ENCODE data around the gene PITPNM3.

PITPNM3 gene

GRCh38 chr17:6479622-6480302 lies 76.6 kb downstream of the PITPNM3 start:
- DNase-seq (ENCODE audit: low read depth, low spot score) = no peak

- DNase-seq (ENCODE audit: low read depth, low spot score) = no peak
These were observed 77.9 kb downstream of the PITPNM3 start for GRCh38 chr17:6478486-6478885.

DNA sequence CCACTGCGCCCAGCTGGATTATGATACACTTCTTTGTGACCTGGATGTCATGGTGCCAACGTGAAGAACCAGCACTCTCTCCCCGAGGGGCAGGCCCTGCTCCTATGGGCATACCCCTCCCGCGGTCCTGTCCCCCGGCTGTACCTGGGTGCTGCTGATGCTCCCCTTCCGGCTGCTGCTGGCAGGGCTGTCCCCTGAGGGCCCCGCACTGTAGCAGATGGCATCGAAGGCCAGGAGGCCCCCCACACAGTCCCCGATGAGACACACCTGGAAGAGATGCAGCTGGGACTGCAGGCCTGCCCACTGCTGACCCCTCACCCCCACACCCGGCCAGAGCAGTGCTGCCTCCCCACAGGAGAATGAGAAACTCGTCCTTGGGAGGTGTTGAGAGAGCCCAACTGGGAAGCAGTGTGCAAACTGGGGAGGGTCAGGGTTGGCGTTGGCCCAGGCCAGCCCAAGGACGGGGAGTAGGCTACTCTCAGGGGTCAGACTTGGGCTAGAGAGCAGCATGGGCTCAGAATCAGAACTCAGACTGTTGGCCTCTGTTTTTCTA lies 78.4 kb downstream of the PITPNM3 start:
- no peak for DNase-seq (ENCODE audit: low read depth, low spot score)

- no peak for DNase-seq (ENCODE audit: low read depth, low spot score)
These were observed 79.6 kb downstream of the PITPNM3 start for GRCh38 chr17:6476810-6477179.

- DNase-seq (ENCODE audit: low read depth, low spot score) = no peak
These were observed 80.1 kb downstream of the PITPNM3 start for GRCh38 chr17:6476076-6476809.

DNA sequence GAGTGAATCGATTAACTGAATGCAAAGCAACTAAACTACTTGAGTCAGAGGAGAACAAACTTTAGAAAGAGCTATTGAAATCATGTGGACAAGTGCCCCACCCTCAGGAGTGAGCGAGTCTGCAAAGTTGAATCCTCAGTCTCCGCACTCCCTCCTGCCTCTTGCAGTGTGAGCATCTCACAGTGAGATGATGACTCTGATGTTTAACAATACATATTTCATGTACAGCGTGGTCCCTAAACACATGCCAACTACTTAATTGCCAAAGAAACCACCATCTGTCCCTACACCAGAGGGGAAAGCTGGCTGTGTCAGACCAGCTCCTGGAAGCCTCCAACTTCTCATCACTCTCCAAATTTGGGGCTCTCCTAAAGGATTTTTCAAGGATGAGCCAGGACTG lies 80.9 kb downstream of the PITPNM3 start:
- DNase-seq (ENCODE audit: low read depth, low spot score) = no peak

DNA sequence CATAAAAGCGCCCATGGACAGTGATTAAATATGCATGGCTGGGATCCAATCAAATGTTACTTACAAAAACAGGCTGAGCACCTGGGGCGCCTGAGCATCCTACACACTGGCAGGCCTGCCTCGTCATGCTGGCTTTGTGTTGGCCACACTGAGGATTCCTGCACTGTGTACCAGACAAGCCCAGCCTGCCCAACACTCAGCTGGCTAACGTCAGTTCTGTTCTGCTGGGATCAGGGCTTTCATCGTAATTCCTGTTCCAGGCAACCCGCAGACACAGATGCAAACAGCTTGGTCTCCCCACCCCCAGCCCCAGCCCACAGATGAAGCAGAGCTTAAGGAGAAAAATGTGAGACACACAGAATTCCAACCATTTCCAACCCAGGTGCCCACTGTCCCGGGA lies 81.4 kb downstream of the PITPNM3 start:
- no peak for DNase-seq (ENCODE audit: low read depth, low spot score)

- DNase-seq (ENCODE audit: low read depth, low spot score) = no peak
These were observed 82.0 kb downstream of the PITPNM3 start for GRCh38 chr17:6474376-6474775.

DNA sequence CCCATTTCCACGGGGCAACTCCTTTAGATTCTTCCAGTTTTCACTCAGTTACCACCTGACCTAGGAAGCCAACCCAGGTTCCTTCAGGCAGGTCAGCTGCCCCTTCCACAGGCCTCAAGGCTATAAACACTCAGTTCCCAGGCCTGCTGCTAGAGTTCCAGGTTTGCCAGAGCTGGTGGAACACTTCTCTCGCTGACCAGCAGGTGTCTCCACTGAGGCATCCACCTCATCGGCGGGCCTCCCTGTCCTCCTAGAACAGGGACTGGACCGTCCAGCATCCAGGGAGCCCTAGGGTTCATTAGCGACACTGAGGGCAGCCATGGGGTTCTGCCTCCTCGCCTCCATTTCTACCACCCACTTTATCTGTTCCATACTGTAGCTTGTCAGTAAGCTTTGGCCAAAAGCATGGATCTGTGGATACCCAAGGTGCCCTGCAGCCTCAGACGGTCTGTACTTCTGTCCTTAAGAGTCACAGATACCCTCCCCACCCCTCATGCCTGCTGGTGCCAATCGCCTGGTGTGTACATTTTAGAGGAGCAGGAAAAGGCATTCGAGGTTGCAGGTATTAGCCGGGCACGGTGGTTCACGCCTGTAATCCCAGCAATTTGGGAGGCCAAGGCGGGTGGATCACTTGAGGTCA lies 83.1 kb downstream of the PITPNM3 start:
- DNase-seq (ENCODE audit: low read depth, low spot score) = peak; percentile 21

- DNase-seq (ENCODE audit: low read depth, low spot score) = no peak
These were observed 83.8 kb downstream of the PITPNM3 start for GRCh38 chr17:6472517-6472916.

- DNase-seq (ENCODE audit: low read depth, low spot score) = no peak
These were observed 84.6 kb downstream of the PITPNM3 start for GRCh38 chr17:6471531-6472465.

DNA sequence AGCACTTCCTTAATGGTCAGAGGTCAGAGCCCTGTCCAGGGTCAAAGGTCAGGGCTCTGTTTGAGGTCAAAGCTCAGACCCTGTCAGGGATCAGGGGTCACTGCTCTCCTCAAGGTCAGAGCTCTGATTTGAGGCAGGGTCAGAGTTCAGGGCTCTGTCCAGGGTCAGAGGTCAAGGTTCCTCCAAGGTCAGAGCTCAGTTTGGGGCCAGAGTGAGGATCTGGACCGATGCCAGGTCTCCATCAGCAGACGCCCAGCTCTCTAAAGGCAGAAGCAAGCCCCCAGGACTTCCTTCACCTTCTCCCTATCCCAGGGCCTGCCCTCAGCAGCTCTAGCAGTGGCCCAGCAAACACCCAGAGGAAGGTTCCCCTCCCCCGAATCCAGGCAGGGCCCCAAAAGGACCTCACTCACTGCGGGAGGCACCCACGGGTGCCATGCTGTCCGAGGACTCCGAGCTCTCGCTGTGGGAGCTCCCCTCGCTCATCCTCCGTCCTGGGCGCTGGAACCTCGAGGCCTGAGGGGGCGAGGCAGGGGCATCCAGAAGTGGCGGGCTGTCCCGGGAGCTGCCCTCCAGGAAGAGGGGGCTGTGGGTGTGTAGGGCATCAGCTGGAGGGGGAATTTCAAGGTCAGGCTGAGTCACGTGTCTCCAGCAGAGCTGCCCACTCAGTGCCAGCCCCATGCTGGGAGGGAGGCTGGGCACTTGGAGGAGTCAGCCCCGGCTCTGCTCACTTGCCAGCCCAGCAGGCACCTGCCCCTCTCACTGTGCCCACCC lies 85.4 kb downstream of the PITPNM3 start:
- no peak for DNase-seq (ENCODE audit: low read depth, low spot score)

DNA sequence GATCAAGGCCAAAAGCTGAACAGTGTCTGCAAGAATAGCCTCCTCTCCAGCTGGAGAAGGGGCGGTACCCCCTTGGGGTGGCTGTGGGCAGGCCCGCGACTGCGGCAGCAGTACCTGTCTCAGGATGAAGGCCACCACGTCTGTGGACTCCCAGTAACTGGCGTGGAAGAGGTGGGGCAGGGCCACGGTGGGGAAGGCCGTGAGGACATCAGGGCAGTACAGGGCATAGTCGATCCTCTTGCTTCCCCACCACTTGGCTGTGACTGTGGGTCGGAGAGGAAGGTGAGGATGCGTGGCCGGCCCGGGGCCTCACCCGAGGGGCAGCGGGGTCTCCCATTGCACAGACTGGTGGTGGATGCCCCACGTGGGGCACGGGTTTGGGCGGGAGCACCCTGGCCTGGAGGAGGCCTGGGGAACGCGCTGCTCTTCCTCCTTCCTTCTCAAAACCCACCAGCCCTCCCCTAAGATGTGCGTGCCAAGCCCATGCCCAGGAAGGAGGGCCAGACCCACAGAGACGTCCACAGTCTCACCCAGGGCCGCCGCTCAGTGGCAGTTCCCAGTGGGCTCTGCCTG lies 86.1 kb downstream of the PITPNM3 start:
- no peak for DNase-seq (ENCODE audit: low read depth, low spot score)

DNA sequence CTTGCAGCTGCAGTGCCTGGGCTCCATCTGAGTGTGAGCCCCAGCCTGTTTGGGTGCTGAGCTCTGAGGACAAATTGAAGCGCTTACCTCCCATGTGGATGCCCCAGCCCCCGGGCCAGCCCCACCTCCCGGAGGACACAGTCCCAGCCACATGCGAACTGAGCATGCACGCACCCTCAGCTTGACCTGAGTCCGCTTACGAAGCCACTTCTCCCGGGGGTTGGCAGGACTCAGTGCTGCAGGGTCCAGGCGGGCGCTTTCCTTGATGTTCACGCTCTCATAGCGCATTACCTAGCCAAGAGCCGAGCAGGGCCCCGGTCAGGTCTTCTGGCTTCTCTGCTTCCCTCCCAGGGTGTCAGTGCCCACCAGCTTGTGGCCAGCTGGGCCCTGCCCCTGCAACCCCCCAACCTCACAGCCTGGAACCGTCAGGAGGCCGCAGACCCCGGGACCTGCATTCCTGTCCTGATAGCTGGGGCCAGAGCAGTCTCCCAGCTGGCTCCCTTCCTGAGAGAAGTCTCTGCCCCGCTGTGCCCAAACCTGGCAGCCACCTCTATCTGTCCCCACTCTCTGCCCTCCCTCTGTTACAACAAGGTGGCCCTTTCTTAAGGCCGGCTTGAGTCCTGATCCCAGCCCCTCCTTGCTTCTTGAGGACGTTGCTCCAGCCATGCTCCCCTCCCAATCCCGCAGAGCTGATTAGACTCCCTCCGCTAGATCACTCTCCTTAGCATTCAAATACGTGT lies 88.1 kb downstream of the PITPNM3 start:
- DNase-seq (ENCODE audit: low read depth, low spot score) = no peak

- DNase-seq (ENCODE audit: low read depth, low spot score) = no peak
These were observed 88.8 kb downstream of the PITPNM3 start for GRCh38 chr17:6467567-6467966.

- DNase-seq (ENCODE audit: low read depth, low spot score) = no peak
These were observed 91.0 kb downstream of the PITPNM3 start for GRCh38 chr17:6465206-6466003.

- DNase-seq (ENCODE audit: low read depth, low spot score) = no peak
These were observed 91.8 kb downstream of the PITPNM3 start for GRCh38 chr17:6464446-6465041.
